Measurements from ENCODE around the gene TRIM29. TPM values are rescaled to one million over a fixed set of nuclear protein-coding genes. Genes with fewer than 3 reads are reported as not detected.

The TRIM29 gene
- total and polyA plus RNA-seq, 2 of the 4 experiments (the other 2 are of a cell fraction), result not detected

DNA sequence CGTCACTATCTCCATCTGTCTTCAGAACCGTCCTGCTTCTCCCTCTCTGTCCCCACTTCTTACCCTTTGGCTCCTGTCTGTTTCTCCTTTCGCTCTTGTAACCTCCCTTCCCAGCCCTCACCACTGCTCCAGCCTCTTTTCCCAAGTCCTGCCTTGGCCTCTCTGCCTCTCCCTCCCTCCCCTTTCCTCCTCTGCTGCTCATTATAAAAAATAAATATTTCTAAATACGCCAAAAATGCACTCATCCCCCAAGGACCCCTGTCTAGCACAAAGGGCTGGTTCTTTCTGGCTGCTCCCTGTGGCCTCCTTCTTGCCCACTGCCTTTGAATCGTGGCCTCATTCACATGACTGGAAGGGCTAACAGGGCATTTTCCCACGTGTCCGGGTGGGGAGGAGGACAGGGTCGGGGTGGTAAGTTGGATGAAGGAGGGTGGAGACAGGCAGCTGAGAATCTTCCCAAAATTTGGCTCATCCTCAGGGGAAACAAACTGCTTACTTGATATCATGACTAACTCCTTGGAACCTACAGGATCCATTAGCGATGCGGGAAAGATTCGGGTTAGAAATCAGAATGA is 46.5 kb upstream of the TRIM29 start:
- no peaks in the 10 kb centered on the region for H3K9me3 ChIP-seq (ENCODE audit: control insufficient read depth, insufficient read depth, low read length)
- no peak overlapping the region for H2AFZ ChIP-seq (replicated peaks; ENCODE audit: low read length, poor library complexity)
- no peak overlapping the region for H2BK5ac ChIP-seq (ENCODE audit: low read depth, low read length, poor library complexity, severe bottlenecking)
- no peak overlapping the region for H3K4me3 ChIP-seq (ENCODE audit: insufficient read depth, low read depth, low read length)
- dilution Hi-C loops (cut with HindIII; ENCODE audit: low sequenced_read_pairs, unreplicated experiment), result no loop called here
- peaks cover 19% of the 10 kb centered on the region for H3K4me1 ChIP-seq (ENCODE audit: control insufficient read depth, insufficient read depth, low read length)
- 71% methylated on average over 3 of the region's 11 CpGs; no CpG with 5 or more reads in 1 of the 2 experiments for WGBS, 2 experiments (ENCODE audit: extremely low coverage in 2 of 2, insufficient read length in 1 of 2)
- no peak overlapping the region for H2AK9ac ChIP-seq (replicated peaks; ENCODE audit: low read depth, low read length, poor library complexity)
- no peaks in the 10 kb centered on the region for H4K20me1 ChIP-seq (ENCODE audit: insufficient read depth, low read length)
- no peak overlapping the region for H4K5ac ChIP-seq (ENCODE audit: low read depth, low read length)
- DNase-seq (no peak), ATAC-seq (ENCODE audit: low read depth) (no peak)
- H2BK20ac ChIP-seq (ENCODE audit: low read depth, low read length), result no peak overlapping the region
- H3K36me3 ChIP-seq (ENCODE audit: control insufficient read depth, insufficient read depth, low read length), result no peaks in the 10 kb centered on the region
- in situ Hi-C loops (cut with MboI; ENCODE audit: low sequenced_read_pairs), result no loop called here
- no peak overlapping the region for H4K8ac ChIP-seq (ENCODE audit: low read depth in 2 of 2, low read length in 2 of 2)
- no peak overlapping the region for H2BK120ac ChIP-seq (ENCODE audit: low read depth, low read length)
- no peak overlapping the region for H4K91ac ChIP-seq (ENCODE audit: insufficient read depth, low read depth, low read length)
- no peak overlapping the region for H3K56ac ChIP-seq (ENCODE audit: extremely low read depth, insufficient read depth, low read length)
- 0 out of 2 replicates have a peak overlapping the region, but pooled peaks have one; percentile 9 for H3K23ac ChIP-seq (ENCODE audit: low read depth, low read length)
- no peak overlapping the region; the same call in 1 of the 2 replicates for H3K18ac ChIP-seq (ENCODE audit: low read depth, low read length)
- 0 out of 2 replicates have a peak, but pooled peaks cover under 1% of the 10 kb centered on the region for H3K27me3 ChIP-seq (ENCODE audit: control insufficient read depth, insufficient read depth, low read length)
- H3K27ac ChIP-seq (ENCODE audit: insufficient read depth, low read length), result no peak overlapping the region
- intact Hi-C loops (cut with micrococcal nuclease), result no loop called here
- no TSS peak for BruUV-seq (replicated peaks)
- no peak overlapping the region for H3K4me2 ChIP-seq (ENCODE audit: low read depth, low read length)
- H3K4ac ChIP-seq (ENCODE audit: low read depth, low read length), result no peak overlapping the region
- TF ChIP-seq RCOR1 (IDR thresholded peaks at IDR 0.05; ENCODE audit: insufficient replicate concordance, low read length), result no peak
- no peak overlapping the region for H3K14ac ChIP-seq (replicated peaks; ENCODE audit: low read depth, low read length)
- no peak overlapping the region for H2BK15ac ChIP-seq (ENCODE audit: low read depth, low read length)
- CTCF ChIA-PET, result no interaction called here
- H3K9me1 ChIP-seq (ENCODE audit: insufficient read depth, low read length), result 0 out of 2 replicates have a peak, but pooled peaks cover 6% of the 10 kb centered on the region
- POLR2A ChIA-PET (ENCODE audit: unreplicated experiment), result no interaction called here
- no peaks in the 10 kb centered on the region for H3K79me1 ChIP-seq (ENCODE audit: low read depth in 1 of 2, low read length in 2 of 2)
- no peak overlapping the region for H3K9ac ChIP-seq (ENCODE audit: low read depth, low read length)
- no peak overlapping the region for H2AK5ac ChIP-seq (ENCODE audit: low read depth, low read length)

Measured in IMR-90 (cell line).